Heart right ventricle (tissue), 16 donors: ENCODE results near the gene HOXC10. TPM values are rescaled to one million over a fixed set of nuclear protein-coding genes. Genes with fewer than 3 reads are reported as not detected.
A peak's percentile ranks its signal among the peaks of the same experiment; 100 is the strongest.

ENCODE experiments used
- ATAC-seq, 8 donors: fragments of 200-7000 bp; cut with Tn5 transposase; one replicate each; pipeline ENCODE4 v1.9.1; 2020; ENCODE audit warnings: mild to moderate bottlenecking in 8 of 8, moderate library complexity in 8 of 8, moderate number of reproducible peaks in 1 of 8
- DNase-seq, 2 donors: peaks; one replicate each; pipeline ENCODE4 v3.0.0-alpha.2; 2020
- H3K27ac ChIP-seq, 10 donors: fragments of 200-600 bp; sonication (generic) in 2 of 10; one replicate each; pipeline versions ENCODE4 v1.5.0 to v1.8.0; 2020 to 2022; ENCODE audit warnings: mild to moderate bottlenecking in 3 of 10
- H3K27me3 ChIP-seq, 7 donors: fragments of 200-600 bp; one replicate each; pipeline ENCODE4 v1.8.0; 2021 to 2022; ENCODE audit warnings: mild to moderate bottlenecking in 2 of 7
- H3K36me3 ChIP-seq, 9 donors: fragments of 200-600 bp; sonication (generic) in 1 of 9; one replicate each; pipeline versions ENCODE4 v1.5.0 to v1.8.0; 2020 to 2022; ENCODE audit warnings: mild to moderate bottlenecking in 2 of 9
- H3K4me1 ChIP-seq, 9 donors: fragments of 200-600 bp; sonication (generic) in 1 of 9; one replicate each; pipeline versions ENCODE4 v1.5.0 to v1.8.0; 2020 to 2022; ENCODE audit warnings: mild to moderate bottlenecking in 4 of 9
- H3K4me3 ChIP-seq, 10 donors: fragments of 200-600 bp; sonication (generic) in 2 of 10; one replicate each; pipeline versions ENCODE4 v1.5.0 to v1.8.0; 2020 to 2022; ENCODE audit warnings: mild to moderate bottlenecking in 7 of 10, moderate library complexity in 2 of 10
- H3K9me3 ChIP-seq, 11 donors: fragments of 200-600 bp in 10 of 11; sonication (generic) in 2 of 11; one replicate each; pipeline versions ENCODE4 v1.5.0 to v1.8.0; 2013 to 2022; ENCODE audit warnings: mild to moderate bottlenecking in 2 of 11, control low read depth in 1 of 11, moderate library complexity in 1 of 11
- CTCF ChIP-seq, 9 donors: fragments of 200-600 bp; sonication (generic) in 2 of 9; IDR thresholded peaks; one replicate each; pipeline versions ENCODE4 v1.5.0 to v1.8.0; 2021 to 2022; ENCODE audit warnings: antibody characterized with exemption in 9 of 9, mild to moderate bottlenecking in 5 of 9, moderate library complexity in 1 of 9
- WGBS, 2 donors: extraction: QIAGEN DNeasy Blood & Tissue Kit; methylation state at CpG; one replicate each; pipeline ENCODE4 v1.1.7; 2013; ENCODE audit warnings: inconsistent platforms in 1 of 2; 5-methylcytosine and 5-hydroxymethylcytosine counted together
- intact Hi-C, 10 donors: fragments of 100-400 bp; cut with DNase I; formaldehyde crosslinking; loops; one replicate each; pipeline versions ENCODE4 v1.11.1 to v1.14.2; 2022
- polyA plus RNA-seq, 2 donors: library from polyadenylated mRNA; stranded (reverse); fragments of 200-250 nt; gene quantifications; one replicate each; pipeline ENCODE4 v1.2.3, GENCODE V29; 2013
- total RNA-seq, 10 donors: library from RNA; stranded (reverse); fragmentation: NEBNext Ultra II Directional in 3 of 10; extraction: Animal tissue kit (Norgen Biotek cat#: 25700) in 3 of 10; gene quantifications; one replicate each; pipeline versions ENCODE4 v1.2.1 to v1.2.4, GENCODE V29; 2021 to 2023
- donor health status: Arrhythmogenic right ventricular cardiomyopathy.
- donor health status: ischemic (EF 13 %, LVEDD 7.1; RV severe dilation, severe dysfunction).
- donor health status: healthy with polysubstance abuse.
- donor health status: DM: no; HTN: yes; CAD: no.
- donor health status: DM: no; HTN: no; CAD: no.
- donor health status: ischemic (EF 25% LVEDD 6.9; RV normal size, moderate dysfunction).
- donor health status: ischemic (EF 25% LVEDD 5.7; RV mildly dilated, moderate dysfunction).
- donor health status: healthy.
- donor health status: DM: yes; HTN: yes; CAD: no.
- donor health status: Ischemic cardiomyopathy.
- donor health status: ischemic (EF 35%, LVEDD 5.7; RV mildly dilated, moderate dysfunction).
- donor health status: nonischemic (EF 11% LVEDD 7.7; RV severe dilation, severe dysfunction).
- donor health status: DM: yes; HTN: yes; CAD: no.
- donor health status: PGD.
- donor health status: ischemic (EF 29% LVEDD 5.4; RV normal size, mild dysfunction).
- donor health status: nonischemic (EF 23%, LVEDD 6.1; RV moderate dilation, normal function).

The HOXC10 gene
- total and polyA plus RNA-seq, 12 donors = not detected

- H3K27me3 ChIP-seq = peaks cover 66 to 100% (median 100%) of the 10 kb centered on the region in 7 donors
- no peak for ATAC-seq
- no peak within 1 kb of the TSS for H3K27ac ChIP-seq
- 8% methylated on average over 36 of the region's 36 CpGs for WGBS, 2 donors
- no peaks in the 10 kb centered on the region for H3K36me3 ChIP-seq
- peaks cover 0 to 6% (median 0%) of the 10 kb centered on the region in 11 donors for H3K9me3 ChIP-seq
- peaks cover 1 to 23% (median 5%) of the 10 kb centered on the region in 9 donors for H3K4me1 ChIP-seq
- H3K4me3 ChIP-seq = peak within 1 kb of the TSS in 2 of 10 donors; percentile 10 to 12
- TF ChIP-seq CTCF (IDR thresholded peaks at IDR 0.05) = no peak
- intact Hi-C loops = no loop called here
- DNase-seq = no peak
These were observed 43.6 kb downstream of the HOXC10 start, which contains the start of gene HOXC6 for GRCh38 chr12:54028314-54029201. Gene HOXC6 (plus strand): TSS chr12:54028440. CDS start chr12:54028522, 82 bp downstream.

DNA sequence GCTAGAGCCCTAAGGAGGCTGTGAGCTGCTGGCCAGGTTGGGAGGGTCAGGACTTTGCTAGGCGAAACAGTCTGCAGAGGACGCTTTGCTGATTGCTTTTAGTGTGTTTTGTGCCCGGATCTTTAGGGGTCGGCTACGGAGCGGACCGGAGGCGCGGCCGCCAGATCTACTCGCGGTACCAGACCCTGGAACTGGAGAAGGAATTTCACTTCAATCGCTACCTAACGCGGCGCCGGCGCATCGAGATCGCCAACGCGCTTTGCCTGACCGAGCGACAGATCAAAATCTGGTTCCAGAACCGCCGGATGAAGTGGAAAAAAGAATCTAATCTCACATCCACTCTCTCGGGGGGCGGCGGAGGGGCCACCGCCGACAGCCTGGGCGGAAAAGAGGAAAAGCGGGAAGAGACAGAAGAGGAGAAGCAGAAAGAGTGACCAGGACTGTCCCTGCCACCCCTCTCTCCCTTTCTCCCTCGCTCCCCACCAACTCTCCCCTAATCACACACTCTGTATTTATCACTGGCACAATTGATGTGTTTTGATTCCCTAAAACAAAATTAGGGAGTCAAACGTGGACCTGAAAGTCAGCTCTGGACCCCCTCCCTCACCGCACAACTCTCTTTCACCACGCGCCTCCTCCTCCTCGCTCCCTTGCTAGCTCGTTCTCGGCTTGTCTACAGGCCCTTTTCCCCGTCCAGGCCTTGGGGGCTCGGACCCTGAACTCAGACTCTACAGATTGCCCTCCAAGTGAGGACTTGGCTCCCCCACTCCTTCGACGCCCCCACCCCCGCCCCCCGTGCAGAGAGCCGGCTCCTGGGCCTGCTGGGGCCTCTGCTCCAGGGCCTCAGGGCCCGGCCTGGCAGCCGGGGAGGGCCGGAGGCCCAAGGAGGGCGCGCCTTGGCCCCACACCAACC is 44.8 kb downstream of the HOXC10 start:
- Histone ChIP-seq H3K9me3 (peaks cover 0 to 6% (median 0%) of the 10 kb centered on the region in 11 donors), H3K27me3 (peaks cover 66 to 100% (median 100%) of the 10 kb centered on the region in 7 donors), H3K36me3 (no peaks in the 10 kb centered on the region), H3K4me3 (no peak overlapping the region), H3K4me1 (peaks cover 3 to 34% (median 12%) of the 10 kb centered on the region in 9 donors), H3K27ac (no peak overlapping the region)
- DNase-seq (no peak), ATAC-seq (no peak)
- intact Hi-C loops = loop anchor here in 1 of 10 donors (5.0 kb wide), 2 partner anchors 32 to 163 kb away; no protein-coding TSS in a partner anchor
- no peak for TF ChIP-seq CTCF (IDR thresholded peaks at IDR 0.05)
- WGBS, 2 donors = 20 to 24% methylated on average over 53 of the region's 53 CpGs

- ATAC-seq (no peak), DNase-seq (no peak)
- peak overlapping the region in 1 of 10 donors; percentile 33 for H3K4me3 ChIP-seq
- intact Hi-C loops = loop anchor here in 1 of 10 donors (5.0 kb wide), 2 partner anchors 33 to 162 kb away; no protein-coding TSS in a partner anchor
- 39 to 46% methylated on average over 7 of the region's 7 CpGs for WGBS, 2 donors
- H3K9me3 ChIP-seq = peaks cover 0 to 6% (median 0%) of the 10 kb centered on the region in 11 donors
- peaks cover 3 to 34% (median 12%) of the 10 kb centered on the region in 9 donors for H3K4me1 ChIP-seq
- no peak for TF ChIP-seq CTCF (IDR thresholded peaks at IDR 0.05)
- peaks cover 71 to 100% (median 100%) of the 10 kb centered on the region in 7 donors for H3K27me3 ChIP-seq
- H3K27ac ChIP-seq = no peak overlapping the region
- H3K36me3 ChIP-seq = no peaks in the 10 kb centered on the region
These were observed 45.5 kb downstream of the HOXC10 start for GRCh38 chr12:54030442-54030801.
